ENCODE results near the gene ZNF385A.

GRCh38 chr12:54359762-54360351, 24.7 kb downstream of the ZNF385A start:
- TF ChIP-seq CTCF (IDR thresholded peaks at IDR 0.05) (no peak), POLR2A (IDR thresholded peaks at IDR 0.05) (no peak), EP300 (IDR thresholded peaks at IDR 0.05; ENCODE audit: low read depth) (no peak)
